ENCODE data around the gene SRPK1. TPM values are rescaled to one million over a fixed set of nuclear protein-coding genes. Genes with fewer than 3 reads are reported as not detected.
A peak's percentile ranks its signal among the peaks of the same experiment; 100 is the strongest.
"Not testable (repeated sequence)": the region's sequence is repeated elsewhere in the genome, so short reads cannot be mapped to it uniquely, and the experiment has no call there.

SRPK1 gene
- polyA plus RNA-seq (2013, experiment 1 of 2; ENCODE audit: insufficient read length): 35.6 TPM
- 24.4 TPM for polyA plus RNA-seq (2013, experiment 2 of 2; ENCODE audit: insufficient read length)

GRCh38 chr6:35920793-35921732, at the start of gene SRPK1:
Gene SRPK1, minus strand, starts transcription at chr6:35921098. Its CDS starts 42 bp downstream, at chr6:35921056.
- peak; percentile 79 for DNase-seq

- peak; percentile 13 for DNase-seq
Observed at GRCh38 chr6:35970181-35970580, 49.3 kb upstream of the SRPK1 start.

- DNase-seq: no peak
Observed at GRCh38 chr6:35969646-35970045, 48.7 kb upstream of the SRPK1 start.

DNA sequence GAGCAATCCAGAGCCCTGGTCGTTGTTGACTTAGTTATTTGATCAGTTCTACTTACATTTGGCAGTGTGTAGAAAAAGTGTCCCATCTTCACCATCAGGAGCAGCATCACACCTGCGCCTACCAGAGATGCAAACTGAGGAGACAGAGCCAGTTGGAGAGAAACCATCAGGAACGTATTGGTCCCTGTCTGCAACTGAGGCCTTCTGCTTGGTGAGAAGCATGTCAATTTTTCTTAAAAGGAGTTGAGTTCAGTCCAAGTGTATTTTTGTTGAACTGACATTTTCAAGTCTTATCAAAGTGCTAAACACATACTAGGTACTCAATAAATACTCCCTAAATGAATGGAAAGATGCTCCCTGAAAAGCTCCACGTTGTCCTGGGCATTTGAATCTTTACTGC, 47.9 kb upstream of the SRPK1 start:
- DNase-seq: no peak

DNA sequence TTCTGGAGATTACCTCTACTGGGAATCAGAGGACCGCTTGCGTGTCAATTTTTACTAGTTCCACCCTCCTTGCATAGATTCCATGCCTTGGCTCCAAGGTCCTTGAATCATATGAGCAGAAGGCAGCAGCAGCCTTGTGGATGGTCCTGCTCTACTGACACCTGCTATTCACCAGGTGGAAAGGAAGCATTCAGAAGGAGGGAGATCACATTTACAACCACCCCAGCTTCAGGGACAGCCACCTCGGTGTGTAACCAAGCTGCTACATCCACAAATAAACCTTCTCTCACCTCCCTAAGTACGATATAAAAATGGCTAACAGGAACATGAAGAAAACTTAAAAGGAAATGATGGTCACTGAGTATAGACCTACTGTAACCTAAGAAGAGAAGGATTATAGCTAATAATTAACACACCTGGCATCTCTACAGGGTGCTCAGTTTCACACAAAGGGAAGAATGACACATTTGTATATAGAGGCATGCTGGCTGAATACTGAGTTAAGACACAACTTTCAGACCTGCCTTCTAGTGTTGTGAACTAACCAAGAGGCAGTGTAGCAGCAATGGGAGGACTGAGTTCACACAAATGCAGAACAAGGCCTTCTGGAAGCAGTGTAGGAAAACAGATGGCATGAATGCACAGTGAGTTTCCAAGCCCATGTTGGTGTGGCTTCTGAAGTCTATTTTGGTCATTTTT, 46.3 kb upstream of the SRPK1 start:
- no peak for DNase-seq

GRCh38 chr6:35962779-35963560, 42.1 kb upstream of the SRPK1 start:
- DNase-seq: no peak

DNA sequence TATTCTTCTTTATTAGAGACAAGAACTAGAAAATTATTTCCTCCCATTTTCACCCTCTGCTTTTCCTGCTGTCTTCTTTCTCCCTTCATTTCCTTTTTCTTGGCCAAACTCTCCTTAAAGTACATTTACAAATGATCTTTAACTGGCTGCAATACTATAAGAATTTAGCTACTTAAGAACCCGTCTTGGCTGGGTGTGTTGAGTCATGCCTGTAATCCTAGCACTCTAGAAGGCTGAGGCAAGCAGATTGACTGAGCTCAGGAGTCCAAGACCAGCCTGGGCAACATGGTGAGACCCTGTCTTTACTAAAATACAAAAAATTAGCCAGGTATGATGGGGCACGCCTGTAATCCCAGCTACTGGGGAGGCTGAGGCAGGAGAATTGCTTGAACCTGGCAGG, 39.3 kb upstream of the SRPK1 start:
- DNase-seq: no peak

GRCh38 chr6:35955970-35956369, 35.1 kb upstream of the SRPK1 start:
- DNase-seq: no peak

GRCh38 chr6:35955521-35955920, 34.6 kb upstream of the SRPK1 start:
- no peak for DNase-seq

GRCh38 chr6:35955071-35955470, 34.2 kb upstream of the SRPK1 start:
- DNase-seq: no peak

GRCh38 chr6:35954333-35954732, 33.4 kb upstream of the SRPK1 start:
- DNase-seq: no peak

- peak; percentile 17 for DNase-seq
Observed at GRCh38 chr6:35948725-35949124, 27.8 kb upstream of the SRPK1 start.

- DNase-seq: peak; percentile 5
Observed at GRCh38 chr6:35945650-35946025, 24.7 kb upstream of the SRPK1 start.

- DNase-seq: no peak
Observed at GRCh38 chr6:35943390-35943789, 22.5 kb upstream of the SRPK1 start.

GRCh38 chr6:35942355-35942754, 21.5 kb upstream of the SRPK1 start:
- no peak for DNase-seq

GRCh38 chr6:35941170-35941569, 20.3 kb upstream of the SRPK1 start:
- not testable (repeated sequence) for DNase-seq

DNA sequence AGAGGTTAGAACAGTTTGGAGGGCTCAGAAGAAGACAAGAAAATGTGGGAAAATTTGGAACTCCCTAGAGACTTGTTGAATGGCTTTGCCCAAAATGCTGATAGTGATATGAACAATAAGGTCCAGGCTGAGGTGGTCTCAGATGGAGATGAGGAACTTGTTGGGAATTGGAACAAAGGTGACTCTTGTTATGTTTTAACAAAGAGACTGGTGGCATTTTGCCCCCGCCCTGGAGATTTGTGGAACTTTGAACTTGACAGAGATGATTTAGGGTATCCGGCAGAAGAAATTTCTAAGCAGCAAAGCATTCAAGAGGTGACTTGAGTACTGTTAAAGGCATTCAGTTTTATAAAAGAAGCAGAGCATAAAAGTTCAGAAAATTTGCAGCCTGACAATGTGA, 19.1 kb upstream of the SRPK1 start:
- DNase-seq: not testable (repeated sequence)

DNA sequence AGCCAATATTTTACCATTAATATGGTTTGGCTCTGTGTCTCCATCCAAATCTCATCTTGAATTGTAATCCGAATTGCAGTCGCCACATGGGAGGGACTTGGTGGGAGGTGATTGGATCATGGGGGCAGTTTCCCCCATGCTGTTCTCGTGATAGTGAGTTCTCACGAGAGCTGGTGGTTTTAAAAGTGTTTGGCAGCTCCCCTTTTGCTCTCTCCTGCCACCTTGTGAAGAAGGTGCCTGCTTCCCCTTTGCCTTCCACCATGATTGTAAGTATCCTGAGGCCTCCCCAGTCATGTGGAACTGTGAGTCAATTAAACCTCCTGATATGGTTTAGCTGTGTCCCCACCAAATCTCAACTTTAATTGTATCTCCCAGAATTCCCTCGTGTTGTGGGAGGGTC, 18.4 kb upstream of the SRPK1 start:
- not testable (repeated sequence) for DNase-seq

DNA sequence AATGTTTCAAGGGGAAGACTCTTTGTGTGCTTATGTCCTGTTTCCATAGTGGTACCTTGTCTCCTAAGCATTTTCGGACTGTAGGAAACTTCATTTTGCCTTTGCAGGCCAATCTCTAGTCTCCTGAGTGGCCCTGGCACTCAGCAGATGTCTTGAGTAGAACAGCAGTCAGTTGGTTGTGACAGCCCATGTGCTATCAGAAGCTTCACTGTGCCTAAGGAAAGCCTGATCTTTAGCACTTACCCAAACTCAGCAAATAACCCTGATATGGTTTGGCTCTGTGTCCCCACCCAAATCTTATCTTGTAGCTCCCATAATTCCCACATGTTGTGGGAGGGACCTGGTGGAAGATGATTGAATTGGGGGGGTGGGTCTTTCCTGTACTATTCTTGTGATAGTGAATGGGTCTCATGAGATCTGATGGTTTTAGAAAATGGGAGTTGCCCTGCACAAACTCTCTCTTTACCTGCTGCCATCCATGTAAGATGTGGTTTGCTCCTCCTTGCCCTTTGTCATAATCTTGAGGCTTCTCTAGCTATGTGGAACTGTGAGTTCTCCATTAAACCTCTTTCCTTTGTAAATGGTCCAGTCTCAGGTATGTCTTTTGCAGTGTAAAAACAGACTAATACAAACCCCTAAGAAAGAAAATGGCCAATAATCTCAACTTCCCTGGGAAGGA, 15.9 kb upstream of the SRPK1 start:
- no peak for DNase-seq

GRCh38 chr6:35935469-35935868, 14.6 kb upstream of the SRPK1 start:
- no peak for DNase-seq

- DNase-seq: no peak
Observed at GRCh38 chr6:35933844-35934243, 12.9 kb upstream of the SRPK1 start.

DNA sequence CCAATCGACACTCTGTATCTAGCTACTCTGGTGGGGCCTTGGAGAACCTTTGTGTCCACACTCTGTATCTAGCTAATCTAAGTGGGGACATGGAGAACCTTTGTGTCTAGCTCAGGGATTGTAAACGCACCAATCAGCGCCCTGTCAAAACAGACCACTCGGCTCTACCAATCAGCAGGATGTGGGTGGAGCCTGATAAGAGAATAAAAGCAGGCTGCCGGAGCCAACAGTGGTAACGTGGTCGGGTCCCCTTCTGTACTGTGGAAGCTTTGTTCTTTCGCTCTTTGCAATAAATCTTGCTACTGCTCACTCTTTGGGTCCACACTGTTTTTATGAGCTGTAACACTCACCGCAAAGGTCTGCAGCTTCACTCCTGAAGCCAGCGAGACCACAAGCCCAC, 11.0 kb upstream of the SRPK1 start:
- DNase-seq: not testable (repeated sequence)

All from fibroblast of skin of back (primary cell).